Measurements from ENCODE around the gene PRDM1.

The PRDM1 gene

GRCh38 chr6:106118835-106119431 lies 32.8 kb downstream of the PRDM1 start:
- no peak for DNase-seq

GRCh38 chr6:106119546-106119945 lies 33.4 kb downstream of the PRDM1 start:
- DNase-seq: no peak

GRCh38 chr6:106120006-106120405 lies 33.9 kb downstream of the PRDM1 start:
- DNase-seq: no peak

- DNase-seq: no peak
These were observed 34.3 kb downstream of the PRDM1 start for GRCh38 chr6:106120406-106120805.

- DNase-seq: no peak
These were observed 36.3 kb downstream of the PRDM1 start for GRCh38 chr6:106122306-106122918.

- DNase-seq: no peak
These were observed 37.0 kb downstream of the PRDM1 start for GRCh38 chr6:106122938-106123656.

- DNase-seq: no peak
These were observed 37.9 kb downstream of the PRDM1 start for GRCh38 chr6:106124015-106124414.

GRCh38 chr6:106124437-106125430 lies 38.6 kb downstream of the PRDM1 start:
- no peak for DNase-seq

- DNase-seq: peak; percentile 24 to 34
These were observed 39.8 kb downstream of the PRDM1 start for GRCh38 chr6:106125925-106126435.

- DNase-seq: no peak
These were observed 40.3 kb downstream of the PRDM1 start for GRCh38 chr6:106126482-106126881.

GRCh38 chr6:106128981-106129781 lies 43.0 kb downstream of the PRDM1 start:
- no peak for DNase-seq

- DNase-seq: no peak
These were observed 46.1 kb downstream of the PRDM1 start for GRCh38 chr6:106132153-106132698.

GRCh38 chr6:106133040-106133439 lies 46.9 kb downstream of the PRDM1 start:
- DNase-seq: no peak

GRCh38 chr6:106134087-106134770 lies 48.1 kb downstream of the PRDM1 start:
- no peak for DNase-seq

GRCh38 chr6:106134906-106135634 lies 48.9 kb downstream of the PRDM1 start:
- no peak for DNase-seq

GRCh38 chr6:106135911-106136571 lies 49.9 kb downstream of the PRDM1 start:
- no peak for DNase-seq

GRCh38 chr6:106136845-106137244 lies 50.7 kb downstream of the PRDM1 start:
- no peak for DNase-seq

GRCh38 chr6:106138151-106138550 lies 52.0 kb downstream of the PRDM1 start:
- no peak for DNase-seq

GRCh38 chr6:106141441-106142237 lies 55.5 kb downstream of the PRDM1 start:
- peak; percentile 24 to 44 for DNase-seq
